ENCODE data around the gene RAB5B.

RAB5B gene

DNA sequence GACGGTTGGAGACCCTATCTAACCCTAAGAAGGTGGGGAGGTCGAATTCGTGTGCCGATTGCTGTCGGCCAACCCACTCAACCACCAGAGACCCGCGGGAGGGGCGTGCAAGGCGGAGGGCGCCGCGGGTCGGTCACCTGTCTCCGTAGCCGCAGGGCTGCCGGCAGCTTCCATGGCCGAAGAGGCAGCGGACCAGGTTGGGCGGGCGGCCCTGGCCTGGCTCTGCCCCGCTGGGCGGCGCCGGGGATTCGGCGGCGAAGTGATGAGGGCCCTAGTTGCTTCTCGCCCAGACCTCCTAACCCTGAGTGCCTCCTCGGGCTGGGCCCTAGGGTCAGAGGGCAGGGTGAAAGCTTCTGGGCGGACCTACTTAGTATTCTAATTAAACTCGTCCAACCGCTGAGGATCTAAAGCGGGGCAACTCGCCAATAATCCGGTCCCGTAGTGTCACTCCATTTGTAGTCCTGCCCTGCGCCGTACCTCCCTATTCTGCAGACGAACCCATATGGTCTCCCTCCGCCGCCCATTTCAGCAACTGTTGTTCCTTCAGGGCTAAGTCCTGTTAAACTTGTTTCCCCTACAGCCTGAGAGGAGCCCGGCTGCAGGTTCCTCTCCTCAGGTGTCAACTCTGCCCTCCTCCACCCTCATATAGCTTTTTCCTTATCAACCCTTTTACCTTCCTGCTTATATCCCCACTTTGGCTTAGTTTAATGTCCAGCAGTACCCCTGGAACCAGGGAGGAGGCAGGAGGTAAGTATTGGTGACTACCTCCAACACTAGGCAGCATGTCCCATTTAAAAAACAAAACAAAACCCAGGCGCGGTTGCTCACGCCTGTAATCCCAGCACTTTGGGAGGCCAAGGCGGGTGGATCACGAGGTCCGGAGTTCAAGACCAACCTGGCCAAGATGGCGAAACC is 46.0 kb upstream of the RAB5B start, which contains the start of gene PYM1 (continued):
- TF ChIP-seq, protein P1, sequence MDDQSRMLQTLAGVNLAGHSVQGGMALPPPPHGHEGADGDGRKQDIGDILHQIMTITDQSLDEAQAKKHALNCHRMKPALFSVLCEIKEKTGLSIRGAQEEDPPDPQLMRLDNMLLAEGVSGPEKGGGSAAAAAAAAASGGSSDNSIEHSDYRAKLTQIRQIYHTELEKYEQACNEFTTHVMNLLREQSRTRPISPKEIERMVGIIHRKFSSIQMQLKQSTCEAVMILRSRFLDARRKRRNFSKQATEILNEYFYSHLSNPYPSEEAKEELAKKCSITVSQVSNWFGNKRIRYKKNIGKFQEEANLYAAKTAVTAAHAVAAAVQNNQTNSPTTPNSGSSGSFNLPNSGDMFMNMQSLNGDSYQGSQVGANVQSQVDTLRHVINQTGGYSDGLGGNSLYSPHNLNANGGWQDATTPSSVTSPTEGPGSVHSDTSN (CRISPR knock-in tag; IDR thresholded peaks at IDR 0.05) = peak; percentile 38; the same call in 1 of the 2 replicates
- TF ChIP-seq ZNF624 (tag by site-specific recombination; IDR thresholded peaks at IDR 0.05) = 0 out of 2 replicates have a peak, but pooled peaks have one; percentile 4
- TF ChIP-seq ZNF48 (tag by site-specific recombination; IDR thresholded peaks at IDR 0.05) = no peak
- TF ChIP-seq ZNF768 (tag by site-specific recombination; IDR thresholded peaks at IDR 0.05) = no peak
- no peak for TF ChIP-seq ZNF501 (tag by site-specific recombination; IDR thresholded peaks at IDR 0.05)
- TF ChIP-seq, protein P2, sequence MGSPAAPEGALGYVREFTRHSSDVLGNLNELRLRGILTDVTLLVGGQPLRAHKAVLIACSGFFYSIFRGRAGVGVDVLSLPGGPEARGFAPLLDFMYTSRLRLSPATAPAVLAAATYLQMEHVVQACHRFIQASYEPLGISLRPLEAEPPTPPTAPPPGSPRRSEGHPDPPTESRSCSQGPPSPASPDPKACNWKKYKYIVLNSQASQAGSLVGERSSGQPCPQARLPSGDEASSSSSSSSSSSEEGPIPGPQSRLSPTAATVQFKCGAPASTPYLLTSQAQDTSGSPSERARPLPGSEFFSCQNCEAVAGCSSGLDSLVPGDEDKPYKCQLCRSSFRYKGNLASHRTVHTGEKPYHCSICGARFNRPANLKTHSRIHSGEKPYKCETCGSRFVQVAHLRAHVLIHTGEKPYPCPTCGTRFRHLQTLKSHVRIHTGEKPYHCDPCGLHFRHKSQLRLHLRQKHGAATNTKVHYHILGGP (tag by site-specific recombination; IDR thresholded peaks at IDR 0.05) = no peak
- TF ChIP-seq YY1 (tag by site-specific recombination; IDR thresholded peaks at IDR 0.05) = no peak
- TF ChIP-seq ZNF549 (tag by site-specific recombination; IDR thresholded peaks at IDR 0.05) = no peak
- TF ChIP-seq PRDM1 (tag by site-specific recombination; IDR thresholded peaks at IDR 0.05) = no peak
- peak; percentile 73; the same call in 1 of the 2 replicates for TF ChIP-seq ZFP37 (tag by site-specific recombination; IDR thresholded peaks at IDR 0.05)
- TF ChIP-seq ZNF114 (tag by site-specific recombination; IDR thresholded peaks at IDR 0.05) = no peak
- TF ChIP-seq, protein P3, sequence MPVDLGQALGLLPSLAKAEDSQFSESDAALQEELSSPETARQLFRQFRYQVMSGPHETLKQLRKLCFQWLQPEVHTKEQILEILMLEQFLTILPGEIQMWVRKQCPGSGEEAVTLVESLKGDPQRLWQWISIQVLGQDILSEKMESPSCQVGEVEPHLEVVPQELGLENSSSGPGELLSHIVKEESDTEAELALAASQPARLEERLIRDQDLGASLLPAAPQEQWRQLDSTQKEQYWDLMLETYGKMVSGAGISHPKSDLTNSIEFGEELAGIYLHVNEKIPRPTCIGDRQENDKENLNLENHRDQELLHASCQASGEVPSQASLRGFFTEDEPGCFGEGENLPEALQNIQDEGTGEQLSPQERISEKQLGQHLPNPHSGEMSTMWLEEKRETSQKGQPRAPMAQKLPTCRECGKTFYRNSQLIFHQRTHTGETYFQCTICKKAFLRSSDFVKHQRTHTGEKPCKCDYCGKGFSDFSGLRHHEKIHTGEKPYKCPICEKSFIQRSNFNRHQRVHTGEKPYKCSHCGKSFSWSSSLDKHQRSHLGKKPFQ (tag by site-specific recombination; IDR thresholded peaks at IDR 0.05) = no peak
- TF ChIP-seq TCF7L2 (IDR thresholded peaks at IDR 0.05; ENCODE audit: borderline replicate concordance, low read depth, low read length) = no peak
- TF ChIP-seq BCL11B (tag by site-specific recombination; IDR thresholded peaks at IDR 0.05; ENCODE audit: low read depth) = no peak
- TF ChIP-seq, protein P4, sequence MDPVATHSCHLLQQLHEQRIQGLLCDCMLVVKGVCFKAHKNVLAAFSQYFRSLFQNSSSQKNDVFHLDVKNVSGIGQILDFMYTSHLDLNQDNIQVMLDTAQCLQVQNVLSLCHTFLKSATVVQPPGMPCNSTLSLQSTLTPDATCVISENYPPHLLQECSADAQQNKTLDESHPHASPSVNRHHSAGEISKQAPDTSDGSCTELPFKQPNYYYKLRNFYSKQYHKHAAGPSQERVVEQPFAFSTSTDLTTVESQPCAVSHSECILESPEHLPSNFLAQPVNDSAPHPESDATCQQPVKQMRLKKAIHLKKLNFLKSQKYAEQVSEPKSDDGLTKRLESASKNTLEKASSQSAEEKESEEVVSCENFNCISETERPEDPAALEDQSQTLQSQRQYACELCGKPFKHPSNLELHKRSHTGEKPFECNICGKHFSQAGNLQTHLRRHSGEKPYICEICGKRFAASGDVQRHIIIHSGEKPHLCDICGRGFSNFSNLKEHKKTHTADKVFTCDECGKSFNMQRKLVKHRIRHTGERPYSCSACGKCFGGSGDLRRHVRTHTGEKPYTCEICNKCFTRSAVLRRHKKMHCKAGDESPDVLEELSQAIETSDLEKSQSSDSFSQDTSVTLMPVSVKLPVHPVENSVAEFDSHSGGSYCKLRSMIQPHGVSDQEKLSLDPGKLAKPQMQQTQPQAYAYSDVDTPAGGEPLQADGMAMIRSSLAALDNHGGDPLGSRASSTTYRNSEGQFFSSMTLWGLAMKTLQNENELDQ (tag by site-specific recombination; IDR thresholded peaks at IDR 0.05; ENCODE audit: low read depth) = no peak
- no peak for TF ChIP-seq ZSCAN23 (tag by site-specific recombination; IDR thresholded peaks at IDR 0.05)
- TF ChIP-seq SP3 (tag by site-specific recombination; IDR thresholded peaks at IDR 0.05) = peak; percentile 64
- TF ChIP-seq, protein P5, sequence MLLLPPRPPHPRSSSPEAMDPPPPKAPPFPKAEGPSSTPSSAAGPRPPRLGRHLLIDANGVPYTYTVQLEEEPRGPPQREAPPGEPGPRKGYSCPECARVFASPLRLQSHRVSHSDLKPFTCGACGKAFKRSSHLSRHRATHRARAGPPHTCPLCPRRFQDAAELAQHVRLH (tag by site-specific recombination; IDR thresholded peaks at IDR 0.05) = no peak
- no peak for TF ChIP-seq ZNF555 (tag by site-specific recombination; conservative IDR thresholded peaks at IDR 0.05)
- TF ChIP-seq GFI1B (tag by site-specific recombination; IDR thresholded peaks at IDR 0.05) = no peak
- TF ChIP-seq, protein P6, sequence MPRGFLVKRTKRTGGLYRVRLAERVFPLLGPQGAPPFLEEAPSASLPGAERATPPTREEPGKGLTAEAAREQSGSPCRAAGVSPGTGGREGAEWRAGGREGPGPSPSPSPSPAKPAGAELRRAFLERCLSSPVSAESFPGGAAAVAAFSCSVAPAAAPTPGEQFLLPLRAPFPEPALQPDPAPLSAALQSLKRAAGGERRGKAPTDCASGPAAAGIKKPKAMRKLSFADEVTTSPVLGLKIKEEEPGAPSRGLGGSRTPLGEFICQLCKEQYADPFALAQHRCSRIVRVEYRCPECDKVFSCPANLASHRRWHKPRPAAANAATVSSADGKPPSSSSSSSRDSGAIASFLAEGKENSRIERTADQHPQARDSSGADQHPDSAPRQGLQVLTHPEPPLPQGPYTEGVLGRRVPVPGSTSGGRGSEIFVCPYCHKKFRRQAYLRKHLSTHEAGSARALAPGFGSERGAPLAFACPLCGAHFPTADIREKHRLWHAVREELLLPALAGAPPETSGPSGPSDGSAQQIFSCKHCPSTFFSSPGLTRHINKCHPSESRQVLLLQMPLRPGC (tag by site-specific recombination; IDR thresholded peaks at IDR 0.05) = no peak
- TF ChIP-seq, protein P7, sequence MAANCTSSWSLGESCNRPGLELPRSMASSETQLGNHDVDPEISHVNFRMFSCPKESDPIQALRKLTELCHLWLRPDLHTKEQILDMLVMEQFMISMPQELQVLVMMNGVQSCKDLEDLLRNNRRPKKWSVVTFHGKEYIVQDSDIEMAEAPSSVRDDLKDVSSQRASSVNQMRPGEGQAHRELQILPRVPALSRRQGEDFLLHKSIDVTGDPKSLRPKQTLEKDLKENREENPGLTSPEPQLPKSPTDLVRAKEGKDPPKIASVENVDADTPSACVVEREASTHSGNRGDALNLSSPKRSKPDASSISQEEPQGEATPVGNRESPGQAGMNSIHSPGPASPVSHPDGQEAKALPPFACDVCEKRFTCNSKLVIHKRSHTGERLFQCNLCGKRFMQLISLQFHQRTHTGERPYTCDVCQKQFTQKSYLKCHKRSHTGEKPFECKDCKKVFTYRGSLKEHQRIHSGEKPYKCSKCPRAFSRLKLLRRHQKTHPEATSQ (tag by site-specific recombination; IDR thresholded peaks at IDR 0.05) = no peak
- no peak; the same call in none of the 2 replicates for TF ChIP-seq ZNF629 (tag by site-specific recombination; IDR thresholded peaks at IDR 0.05)
- TF ChIP-seq ZNF530 (tag by site-specific recombination; IDR thresholded peaks at IDR 0.05; ENCODE audit: low read depth) = no peak
- TF ChIP-seq ZNF416 (tag by site-specific recombination; IDR thresholded peaks at IDR 0.05) = no peak
- TF ChIP-seq ZNF19 (tag by site-specific recombination; IDR thresholded peaks at IDR 0.05; ENCODE audit: low read depth) = no peak
- no peak for TF ChIP-seq ZNF76 (tag by site-specific recombination; IDR thresholded peaks at IDR 0.05; ENCODE audit: borderline replicate concordance, low read depth)
